Karpas-422 (cell line): ENCODE results near the gene CHAT. TPM values are rescaled to one million over a fixed set of nuclear protein-coding genes. Genes with fewer than 3 reads are reported as not detected.

Source experiments
- DNase-seq: peaks from one replicate; pipeline ENCODE4 v3.0.0-alpha.2; 2015
- H2AFZ ChIP-seq: fragments of 200-600 bp; sonication (generic); 2 replicates; pipeline ENCODE4 v1.6.1; 2014; ENCODE audit warnings: antibody characterized with exemption, low read length, mixed read lengths
- H3K27ac ChIP-seq: fragments of 200-600 bp; sonication (generic); 2 replicates; pipeline ENCODE4 v1.5.1; 2014; ENCODE audit warnings: mild to moderate bottlenecking, low read length, moderate library complexity
- H3K27me3 ChIP-seq: fragments of 200-600 bp; sonication (generic); 2 replicates; pipeline ENCODE4 v1.6.1; 2014; ENCODE audit warnings: low read length, mixed read lengths
- H3K36me3 ChIP-seq: fragments of 200-600 bp; sonication (generic); 2 replicates; pipeline ENCODE4 v1.6.1; 2014; ENCODE audit warnings: low read length, mixed read lengths; ENCODE audit not compliant: insufficient read depth
- H3K4me1 ChIP-seq: fragments of 200-600 bp; sonication (generic); 2 replicates; pipeline ENCODE4 v1.6.1; 2014; ENCODE audit warnings: mild to moderate bottlenecking, low read length, mixed read lengths
- H3K4me2 ChIP-seq: fragments of 200-600 bp; sonication (generic); 2 replicates; pipeline ENCODE4 v1.6.1; 2014; ENCODE audit warnings: low read length, low read depth, mild to moderate bottlenecking; ENCODE audit not compliant: poor library complexity, severe bottlenecking
- H3K4me3 ChIP-seq: fragments of 200-600 bp; sonication (generic); 2 replicates; pipeline ENCODE4 v1.5.1; 2014; ENCODE audit warnings: mild to moderate bottlenecking, antibody characterized with exemption, low read length, mixed read lengths
- H3K79me2 ChIP-seq: fragments of 200-600 bp; sonication (generic); 2 replicates; pipeline ENCODE4 v1.6.1; 2014; ENCODE audit warnings: mild to moderate bottlenecking, low read length, mixed read lengths
- H3K9ac ChIP-seq: fragments of 200-600 bp; sonication (generic); 2 replicates; pipeline ENCODE4 v1.6.0; 2014; ENCODE audit warnings: low read length
- H3K9me2 ChIP-seq: fragments of 200-600 bp; sonication (generic), shearing (Covaris generic); replicated peaks from 2 replicates; pipeline ENCODE4 v1.6.0; 2014; ENCODE audit warnings: mild to moderate bottlenecking, low read length, moderate library complexity; ENCODE audit not compliant: insufficient read depth
- H3K9me3 ChIP-seq: fragments of 300-700, 200-600 bp; sonication (generic); 2 replicates; pipeline ENCODE4 v1.6.1; 2014; ENCODE audit warnings: low read length, mixed read lengths
- H4K20me1 ChIP-seq: fragments of 200-600 bp; sonication (generic); 2 replicates; pipeline ENCODE4 v1.6.1; 2014; ENCODE audit warnings: mild to moderate bottlenecking, antibody characterized with exemption, low read length, low read depth; ENCODE audit not compliant: insufficient read depth
- total RNA-seq: library from RNA; depleted of rRNA; stranded (reverse); fragments of >200 nt; shearing (Covaris generic); gene quantifications from 2 replicates; pipeline ENCODE4 v1.2.3, GENCODE V29; 2014; ENCODE audit warnings: low replicate concordance

Gene CHAT
- total RNA-seq, 1 experiment from 2014 or later = not detected

DNA sequence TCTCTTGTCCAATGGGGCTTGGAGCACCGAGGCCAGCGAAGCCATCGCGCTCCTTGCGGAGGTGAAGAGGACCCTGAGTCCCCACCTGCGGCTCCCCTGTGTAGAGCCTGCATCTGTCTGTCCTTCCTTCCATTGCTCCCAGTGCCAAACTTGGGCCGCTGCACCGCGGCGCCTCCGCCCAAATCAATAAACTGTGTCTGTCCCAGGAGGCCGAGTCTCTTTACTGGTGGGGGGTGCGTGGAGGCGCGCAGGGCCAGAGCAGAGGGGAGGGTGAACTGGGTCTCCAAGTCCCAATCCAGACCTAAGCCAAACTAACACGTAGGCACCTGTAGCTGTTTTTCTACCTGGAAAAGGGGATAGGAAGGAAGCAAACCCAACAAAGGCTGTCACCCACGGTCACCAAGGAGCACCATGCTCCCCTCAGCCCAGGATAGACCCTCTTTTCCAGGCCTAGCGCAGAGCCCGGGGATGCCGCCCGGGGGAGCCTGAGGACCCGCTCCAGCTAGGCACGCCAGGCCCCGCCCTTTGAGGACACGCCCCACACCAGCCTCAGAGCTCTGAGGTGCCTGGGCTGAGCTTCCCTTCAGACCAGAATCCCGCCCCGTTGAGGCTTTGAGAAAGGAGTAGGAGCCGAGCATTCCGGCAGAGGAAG lies 1.2 kb upstream of the CHAT start:
- Histone ChIP-seq H3K79me2 (no peaks in the 10 kb centered on the region), H3K27ac (no peak overlapping the region), H3K9ac (no peak overlapping the region), H3K36me3 (no peaks in the 10 kb centered on the region), H4K20me1 (0 out of 2 replicates have a peak, but pooled peaks cover 4% of the 10 kb centered on the region), H3K4me3 (no peak overlapping the region), H3K9me2 (no peaks in the 10 kb centered on the region), H3K9me3 (no peaks in the 10 kb centered on the region), H3K27me3 (no peaks in the 10 kb centered on the region), H2AFZ (no peak overlapping the region), H3K4me2 (no peak overlapping the region), H3K4me1 (no peaks in the 10 kb centered on the region)
- no peak for DNase-seq

DNA sequence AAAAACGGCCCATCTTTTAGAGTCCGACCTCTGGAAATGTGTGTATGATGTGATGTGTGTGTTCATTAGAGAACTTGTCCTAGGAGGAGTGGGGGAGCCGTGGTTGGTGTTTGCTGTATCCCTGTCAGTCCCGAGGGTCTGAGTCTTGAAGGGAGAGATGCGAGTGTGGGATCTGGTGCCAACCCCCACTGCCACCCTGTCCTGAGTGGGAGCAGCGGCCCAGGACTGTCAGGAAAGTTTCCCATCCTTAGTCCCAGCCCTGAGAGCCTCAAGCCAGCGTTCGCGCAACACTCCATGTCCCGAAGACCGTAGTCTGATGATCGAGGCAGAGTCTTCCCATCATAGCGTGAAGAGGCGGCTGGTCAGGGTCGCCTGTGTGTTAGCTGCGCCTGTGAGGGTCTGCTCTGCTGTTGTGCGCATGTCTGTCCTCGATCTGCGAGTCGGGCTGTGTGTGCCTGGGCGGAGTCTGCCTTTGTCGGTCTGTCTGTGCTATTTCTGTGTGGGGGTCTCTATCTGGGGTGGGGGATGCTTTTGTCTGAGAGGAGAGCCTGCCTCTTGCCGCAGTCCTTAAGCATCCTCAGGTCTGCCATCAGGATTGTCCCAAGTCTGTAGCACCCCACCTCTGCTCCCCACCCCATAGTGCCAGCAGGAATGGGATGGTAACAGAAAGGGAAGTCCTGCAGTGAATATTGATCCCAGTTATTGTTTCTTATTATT lies 514 bp upstream of the CHAT start:
- Histone ChIP-seq H3K36me3 (no peaks in the 10 kb centered on the region), H3K27ac (no peak overlapping the region), H3K4me1 (no peaks in the 10 kb centered on the region), H3K9me3 (no peaks in the 10 kb centered on the region), H3K79me2 (no peaks in the 10 kb centered on the region), H4K20me1 (no peaks in the 10 kb centered on the region), H3K4me2 (no peak overlapping the region), H3K9me2 (no peaks in the 10 kb centered on the region), H2AFZ (no peak overlapping the region), H3K27me3 (no peaks in the 10 kb centered on the region), H3K4me3 (no peak overlapping the region), H3K9ac (no peak overlapping the region)
- DNase-seq = no peak

DNA sequence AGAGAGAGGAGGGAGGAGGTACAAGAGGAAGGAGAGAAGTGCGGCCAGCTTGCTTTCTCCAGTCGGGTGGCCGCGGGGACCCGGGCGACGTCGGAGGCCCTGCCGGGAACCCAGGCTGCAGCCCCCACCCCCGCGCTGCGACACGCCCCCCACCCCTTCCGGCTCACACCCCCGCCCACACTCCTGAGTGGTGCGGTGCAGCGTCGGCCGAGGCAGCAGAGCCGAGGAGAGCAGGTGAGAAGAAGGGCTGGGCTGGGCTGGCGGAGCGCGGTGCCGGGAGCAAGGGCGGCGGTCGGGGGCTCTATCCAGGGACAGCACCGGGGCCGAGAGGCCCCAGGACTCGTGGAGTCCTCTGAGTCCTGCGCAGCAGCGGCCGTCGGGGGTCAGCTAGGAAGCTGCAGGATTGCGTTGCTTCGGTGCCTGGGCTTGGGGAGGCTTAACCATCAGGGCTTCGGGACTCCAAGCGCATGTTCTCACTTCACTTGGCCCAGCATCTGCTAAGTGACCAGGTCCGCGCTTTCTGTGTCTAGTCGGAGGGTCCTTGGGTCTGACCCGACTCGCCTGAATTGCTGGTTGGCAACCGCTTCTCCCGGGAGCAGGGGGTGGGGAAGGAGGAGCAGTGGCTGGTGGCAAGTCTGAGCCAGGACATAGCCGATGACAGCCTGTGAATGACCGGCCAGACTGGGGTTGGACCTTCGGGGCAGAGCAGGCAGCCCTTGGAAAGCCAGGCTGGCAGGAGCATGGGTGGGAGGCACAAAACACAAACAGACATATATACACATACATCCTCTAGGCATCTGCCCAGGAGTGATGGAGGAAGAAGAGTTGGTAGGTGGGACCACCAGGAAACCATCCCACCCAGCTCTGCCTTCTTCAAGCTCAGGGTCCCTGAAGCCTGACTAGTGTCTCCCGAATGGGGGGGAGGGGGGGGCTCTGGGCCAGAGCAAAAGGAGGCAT lies 683 bp downstream of the CHAT start:
- Histone ChIP-seq H3K27me3 (no peaks in the 10 kb centered on the region), H3K4me1 (no peaks in the 10 kb centered on the region), H3K27ac (no peak overlapping the region), H2AFZ (no peak overlapping the region), H3K9me3 (no peaks in the 10 kb centered on the region), H3K9me2 (no peaks in the 10 kb centered on the region), H3K4me2 (no peak overlapping the region), H4K20me1 (no peaks in the 10 kb centered on the region), H3K9ac (no peak overlapping the region), H3K36me3 (no peaks in the 10 kb centered on the region), H3K4me3 (no peak overlapping the region), H3K79me2 (no peaks in the 10 kb centered on the region)
- DNase-seq = no peak

DNA sequence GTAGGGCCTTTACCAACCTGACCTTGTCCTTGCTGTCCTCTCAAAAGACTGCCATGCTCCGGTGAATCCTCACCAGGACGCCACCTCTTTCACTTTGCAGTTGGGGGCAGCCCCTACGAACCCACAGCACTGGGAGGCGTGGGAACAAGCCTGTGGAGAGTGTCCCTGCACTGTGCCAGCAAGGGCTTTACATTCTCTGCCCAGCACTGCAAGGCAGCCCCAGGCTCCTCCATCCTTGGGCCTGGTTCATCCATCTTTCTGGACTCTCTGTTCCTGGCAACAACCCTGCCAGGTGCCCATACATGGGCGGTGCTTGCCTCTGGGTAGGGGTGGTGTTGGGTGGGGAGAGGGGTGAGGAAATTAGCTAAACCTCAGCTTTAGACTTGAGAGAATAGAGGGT lies 1.4 kb downstream of the CHAT start:
- DNase-seq = no peak
- no peak overlapping the region for H2AFZ ChIP-seq
- no peak overlapping the region for H3K4me2 ChIP-seq
- no peak overlapping the region for H3K27ac ChIP-seq
- H3K4me3 ChIP-seq = no peak overlapping the region
- H3K9ac ChIP-seq = no peak overlapping the region
- H3K4me1 ChIP-seq = no peaks in the 10 kb centered on the region
- H3K36me3 ChIP-seq = no peaks in the 10 kb centered on the region
- no peaks in the 10 kb centered on the region for H3K27me3 ChIP-seq
- no peaks in the 10 kb centered on the region for H3K9me2 ChIP-seq
- H4K20me1 ChIP-seq = no peaks in the 10 kb centered on the region
- H3K79me2 ChIP-seq = no peaks in the 10 kb centered on the region
- H3K9me3 ChIP-seq = no peaks in the 10 kb centered on the region

DNA sequence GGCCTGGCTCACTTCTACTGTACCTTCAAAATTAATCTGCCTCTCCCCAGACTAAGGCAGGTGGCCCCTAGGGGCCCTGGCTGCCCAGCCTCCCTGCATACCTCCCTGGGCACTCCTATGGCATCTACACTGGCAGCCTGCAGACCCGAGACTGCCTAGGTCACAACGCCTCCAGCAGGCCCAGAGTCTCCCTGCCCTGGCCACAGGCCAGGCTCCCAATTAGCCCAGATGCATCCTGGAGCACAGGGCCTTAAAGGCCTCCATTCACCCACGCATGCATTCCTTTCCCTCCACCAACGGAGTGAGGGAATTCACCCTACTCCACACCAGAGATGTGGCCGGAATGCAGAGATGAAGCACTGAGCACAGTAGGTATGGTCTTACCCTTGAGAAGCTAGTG lies 1.9 kb downstream of the CHAT start:
- no peak for DNase-seq
- Histone ChIP-seq H3K9me2 (no peaks in the 10 kb centered on the region), H3K79me2 (no peaks in the 10 kb centered on the region), H3K4me3 (no peak overlapping the region), H4K20me1 (no peaks in the 10 kb centered on the region), H3K9me3 (no peaks in the 10 kb centered on the region), H3K27me3 (no peaks in the 10 kb centered on the region), H3K4me1 (no peaks in the 10 kb centered on the region), H3K36me3 (no peaks in the 10 kb centered on the region), H3K4me2 (no peak overlapping the region), H2AFZ (no peak overlapping the region), H3K27ac (no peak overlapping the region), H3K9ac (no peak overlapping the region)

DNA sequence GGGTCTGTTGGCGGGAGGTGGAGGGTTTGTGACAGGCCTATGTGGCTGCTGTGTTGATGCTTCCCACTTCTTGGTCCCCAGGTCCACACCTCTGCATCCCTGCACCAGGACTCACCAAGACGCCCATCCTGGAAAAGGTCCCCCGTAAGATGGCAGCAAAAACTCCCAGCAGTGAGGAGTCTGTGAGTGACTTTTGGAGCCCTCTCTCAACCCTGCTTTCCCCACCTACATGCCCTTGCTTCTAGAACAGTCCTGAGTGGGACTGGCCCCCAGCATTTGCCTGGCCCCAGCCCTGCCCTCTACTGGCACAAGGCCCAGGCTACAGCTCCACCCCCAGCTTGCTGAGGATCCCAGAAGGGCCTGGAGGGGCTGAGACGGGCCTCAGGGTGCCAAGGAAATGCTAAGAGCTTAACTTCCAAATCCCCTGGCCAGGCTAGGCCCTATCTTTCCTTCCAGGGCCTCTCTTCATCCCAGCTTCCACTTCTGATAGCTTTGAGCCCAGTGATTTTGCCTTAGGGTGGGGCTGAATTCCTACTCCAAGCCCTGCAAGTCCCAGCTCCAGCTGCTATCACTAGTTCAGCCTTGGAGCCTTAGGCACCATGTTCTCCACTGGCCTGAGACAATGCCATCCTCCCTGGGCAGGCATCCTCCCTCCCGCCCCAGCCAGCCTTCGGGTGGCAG lies 2.7 kb downstream of the CHAT start:
- no peak overlapping the region for H3K27ac ChIP-seq
- no peaks in the 10 kb centered on the region for H4K20me1 ChIP-seq
- no peaks in the 10 kb centered on the region for H3K36me3 ChIP-seq
- no peak overlapping the region for H3K4me2 ChIP-seq
- no peak overlapping the region for H2AFZ ChIP-seq
- H3K4me3 ChIP-seq = no peak overlapping the region
- no peaks in the 10 kb centered on the region for H3K9me3 ChIP-seq
- H3K27me3 ChIP-seq = no peaks in the 10 kb centered on the region
- H3K79me2 ChIP-seq = no peaks in the 10 kb centered on the region
- H3K4me1 ChIP-seq = no peaks in the 10 kb centered on the region
- peak; percentile 44 for DNase-seq
- H3K9ac ChIP-seq = no peak overlapping the region
- H3K9me2 ChIP-seq = no peaks in the 10 kb centered on the region

DNA sequence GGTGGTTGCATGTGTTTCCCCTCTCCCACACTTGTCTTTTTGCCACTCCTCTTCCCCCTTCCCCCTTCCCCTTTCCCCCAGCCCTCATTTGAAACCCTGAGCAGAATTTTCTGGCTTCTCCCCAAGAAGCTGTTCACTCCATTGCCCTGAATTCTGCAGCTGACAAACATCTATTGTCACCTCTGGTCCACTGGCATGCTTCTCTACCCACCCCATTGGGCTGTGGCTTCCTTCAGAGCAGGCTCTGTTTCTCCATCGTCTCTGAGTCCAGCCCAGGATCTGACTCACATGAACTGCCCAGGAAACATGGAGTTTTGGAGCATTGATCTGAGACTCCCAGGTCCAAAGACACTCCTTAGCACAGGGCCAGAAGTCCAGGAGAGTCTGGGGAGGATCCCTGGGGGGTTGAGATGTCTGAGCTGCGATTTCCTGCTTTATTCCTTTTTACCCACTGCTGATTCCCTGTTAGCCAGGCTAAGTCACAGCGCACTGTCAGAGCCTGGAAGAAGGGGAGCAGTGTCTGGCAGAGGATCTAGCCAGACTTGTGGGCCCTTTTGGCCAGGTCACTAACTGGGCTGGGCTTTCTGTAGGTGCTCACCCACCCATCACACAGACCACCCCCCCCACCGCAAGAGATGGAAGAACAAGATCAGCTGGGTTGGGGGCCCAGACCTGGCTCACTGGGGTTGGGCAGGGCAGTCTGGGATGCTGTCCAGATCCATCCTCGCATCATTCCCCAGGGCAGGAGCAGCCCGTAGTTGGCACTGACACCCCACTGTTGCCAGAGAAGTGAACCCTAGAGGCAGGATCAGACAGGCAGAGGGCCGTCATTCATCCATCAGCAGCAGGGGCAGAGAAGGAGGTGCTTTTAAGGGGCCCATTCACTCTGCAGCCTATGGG lies 3.5 kb downstream of the CHAT start:
- Histone ChIP-seq H3K9me3 (no peaks in the 10 kb centered on the region), H2AFZ (no peak overlapping the region), H3K4me2 (no peak overlapping the region), H3K9me2 (no peaks in the 10 kb centered on the region), H4K20me1 (no peaks in the 10 kb centered on the region), H3K4me1 (no peaks in the 10 kb centered on the region), H3K9ac (no peak overlapping the region), H3K79me2 (no peaks in the 10 kb centered on the region), H3K27ac (no peak overlapping the region), H3K27me3 (no peaks in the 10 kb centered on the region), H3K36me3 (no peaks in the 10 kb centered on the region), H3K4me3 (no peak overlapping the region)
- DNase-seq = no peak
